ENCODE results near the gene CPED1. TPM values are rescaled to one million over a fixed set of nuclear protein-coding genes. Genes with fewer than 3 reads are reported as not detected.
"Not testable (repeated sequence)": the region's sequence is repeated elsewhere in the genome, so short reads cannot be mapped to it uniquely, and the experiment has no call there.

The CPED1 gene
- total RNA-seq, 2 experiments from 2014 or later: not detected

DNA sequence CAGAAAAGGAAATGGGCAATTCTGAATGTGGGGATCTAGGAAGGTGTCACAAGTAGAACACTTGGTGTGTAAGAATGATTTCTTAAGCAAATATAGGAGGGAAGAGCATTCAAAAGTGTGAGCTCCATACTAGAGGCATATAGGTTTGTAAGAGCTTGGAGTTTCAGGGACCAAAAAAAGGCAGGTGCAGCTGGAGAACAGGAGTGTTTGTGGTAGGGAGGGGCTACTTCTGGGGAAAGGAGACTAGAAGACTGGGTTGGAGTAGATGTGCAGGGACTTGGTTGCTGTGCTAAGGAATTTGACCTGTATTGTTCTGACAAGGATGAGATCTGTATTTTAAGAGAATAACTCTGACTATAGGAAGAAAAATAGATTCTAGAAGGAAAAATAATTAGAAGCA lies 46.4 kb downstream of the CPED1 start:
- Mint-ChIP-seq H3K4me1 (no peaks in the 10 kb centered on the region), H3K9me3 (no peaks in the 10 kb centered on the region), H3K36me3 (ENCODE audit: low read depth) (no peaks in the 10 kb centered on the region), H3K27ac (no peak overlapping the region), H3K27me3 (peaks cover 2% of the 10 kb centered on the region), H3K4me3 (no peak overlapping the region)
- CTCF ChIA-PET: no interaction called here
- no peak for DNase-seq
- POLR2A ChIA-PET: no interaction called here

DNA sequence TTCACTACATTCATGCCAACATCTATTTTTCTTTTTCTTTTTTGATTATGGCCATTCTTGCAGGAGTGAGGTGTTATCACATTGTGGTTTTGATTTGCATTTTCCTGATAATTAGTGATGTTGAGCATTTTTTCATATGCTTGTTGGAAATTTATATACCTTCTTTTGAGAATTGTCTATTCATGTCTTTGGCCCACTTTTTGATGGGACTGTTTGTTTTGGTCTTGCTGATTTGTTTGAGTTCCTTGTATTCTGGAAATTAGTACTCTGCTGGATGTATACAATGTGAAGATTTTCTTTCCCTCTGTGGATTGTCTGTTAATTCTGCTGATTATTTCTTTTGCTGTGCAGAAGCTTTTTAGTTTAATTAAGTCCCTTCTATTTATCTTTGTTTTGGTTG lies 48.3 kb downstream of the CPED1 start:
- H3K27me3 Mint-ChIP-seq; CTCF ChIA-PET; DNase-seq; H3K27ac Mint-ChIP-seq; H3K4me3 Mint-ChIP-seq; POLR2A ChIA-PET; H3K36me3 Mint-ChIP-seq (ENCODE audit: low read depth); H3K9me3 Mint-ChIP-seq; H3K4me1 Mint-ChIP-seq: not testable (repeated sequence)

DNA sequence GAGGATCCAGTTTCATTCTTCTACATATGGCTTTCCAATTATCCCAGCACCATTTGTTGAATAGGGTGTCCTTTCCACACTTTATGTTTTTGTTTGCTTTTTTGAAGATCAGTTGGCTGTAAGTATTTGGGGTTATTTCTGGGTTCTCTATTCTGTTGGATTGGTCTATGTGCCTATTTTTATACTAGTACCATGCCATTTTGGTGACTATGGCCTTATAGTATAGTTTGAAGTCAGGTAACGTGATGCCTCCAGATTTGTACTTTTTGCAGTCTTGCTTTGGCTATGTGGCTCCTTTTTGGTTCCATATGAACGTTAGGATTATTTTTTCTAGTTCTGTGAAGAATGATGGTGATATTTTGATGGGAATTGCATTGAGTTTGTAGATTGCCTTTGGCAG lies 48.8 kb downstream of the CPED1 start:
- CTCF ChIA-PET; H3K27ac Mint-ChIP-seq; H3K27me3 Mint-ChIP-seq; H3K9me3 Mint-ChIP-seq; H3K4me1 Mint-ChIP-seq; H3K4me3 Mint-ChIP-seq; POLR2A ChIA-PET; DNase-seq; H3K36me3 Mint-ChIP-seq (ENCODE audit: low read depth): not testable (repeated sequence)

DNA sequence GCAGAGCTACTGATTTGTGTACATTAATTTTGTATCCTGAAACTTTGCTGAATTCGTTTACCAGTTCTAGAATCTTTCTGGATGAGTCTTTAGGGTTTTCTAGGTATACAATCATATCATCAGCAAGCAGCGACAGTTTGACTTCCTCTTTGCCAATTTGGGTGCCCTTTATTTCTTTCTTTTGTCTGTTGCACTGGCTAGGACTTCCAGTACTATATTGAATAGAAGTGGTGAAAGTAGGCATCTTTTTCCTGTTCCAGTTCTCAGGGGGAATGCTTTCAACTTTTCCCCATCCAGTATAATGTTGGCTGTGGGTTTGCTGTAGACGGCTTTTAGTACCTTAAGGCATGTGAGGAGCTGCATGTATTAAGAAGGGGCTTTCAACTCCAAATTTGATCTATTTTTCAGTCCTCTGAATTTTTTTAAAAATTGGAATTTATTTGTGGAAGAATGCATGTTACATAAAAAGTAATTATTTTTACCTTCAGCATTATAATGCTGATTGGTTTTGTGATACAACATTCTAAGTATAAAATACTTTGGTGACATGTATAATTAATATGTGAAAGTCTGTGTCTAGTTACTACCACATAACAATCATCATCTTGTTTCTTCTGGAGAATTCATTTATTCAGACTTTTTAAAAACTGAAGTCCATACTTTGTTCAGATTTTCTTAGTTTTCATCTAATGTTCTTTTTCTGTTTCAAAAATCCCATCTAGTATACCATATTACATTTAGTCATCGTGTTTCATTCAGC lies 49.6 kb downstream of the CPED1 start:
- Mint-ChIP-seq H3K4me3 (no peak overlapping the region), H3K36me3 (ENCODE audit: low read depth) (no peaks in the 10 kb centered on the region), H3K9me3 (no peaks in the 10 kb centered on the region), H3K27me3 (peaks cover 5% of the 10 kb centered on the region), H3K27ac (no peak overlapping the region), H3K4me1 (peaks cover 1% of the 10 kb centered on the region)
- DNase-seq: no peak
- POLR2A ChIA-PET: no interaction called here
- CTCF ChIA-PET: no interaction called here

DNA sequence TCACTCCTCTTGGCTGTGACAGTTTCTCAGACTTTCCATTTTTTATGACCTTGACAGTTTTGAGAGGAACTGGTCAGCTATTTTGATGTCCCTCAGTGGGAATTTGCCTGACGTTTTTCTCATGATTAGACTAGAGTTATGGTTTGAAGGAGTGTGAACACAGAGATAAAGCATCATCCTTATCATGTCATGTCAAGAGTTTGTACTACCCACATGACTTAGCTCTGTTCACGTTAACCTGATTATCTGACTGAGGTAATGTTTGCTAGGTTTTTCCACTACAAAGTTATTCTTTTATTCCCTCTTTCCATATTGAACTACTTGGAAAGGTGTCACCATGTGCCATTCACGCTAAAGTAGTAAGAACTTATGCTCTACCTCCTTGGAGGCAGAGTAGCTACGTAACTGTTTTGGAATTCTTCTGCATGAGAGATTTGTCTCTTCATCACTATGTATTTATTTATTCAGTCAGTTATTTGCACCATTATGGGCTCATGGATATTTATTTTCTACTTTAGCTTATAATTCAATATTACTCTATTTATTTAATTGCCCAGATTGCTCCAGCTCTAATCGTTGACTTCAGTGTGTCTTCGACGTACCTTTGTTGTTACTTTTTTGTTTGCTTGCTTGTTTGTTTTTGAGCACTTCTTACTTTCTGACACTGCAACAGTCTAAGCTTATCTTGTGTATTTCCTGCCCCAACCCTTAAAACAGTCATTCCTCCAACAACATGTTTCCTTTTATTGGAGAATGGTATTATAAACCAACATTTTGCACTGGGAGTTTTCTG lies 50.4 kb downstream of the CPED1 start:
- Mint-ChIP-seq H3K36me3 (ENCODE audit: low read depth) (no peaks in the 10 kb centered on the region), H3K27me3 (peaks cover 5% of the 10 kb centered on the region), H3K27ac (no peak overlapping the region), H3K4me1 (peaks cover 1% of the 10 kb centered on the region), H3K4me3 (no peak overlapping the region), H3K9me3 (no peaks in the 10 kb centered on the region)
- POLR2A ChIA-PET: no interaction called here
- CTCF ChIA-PET: no interaction called here
- no peak for DNase-seq

DNA sequence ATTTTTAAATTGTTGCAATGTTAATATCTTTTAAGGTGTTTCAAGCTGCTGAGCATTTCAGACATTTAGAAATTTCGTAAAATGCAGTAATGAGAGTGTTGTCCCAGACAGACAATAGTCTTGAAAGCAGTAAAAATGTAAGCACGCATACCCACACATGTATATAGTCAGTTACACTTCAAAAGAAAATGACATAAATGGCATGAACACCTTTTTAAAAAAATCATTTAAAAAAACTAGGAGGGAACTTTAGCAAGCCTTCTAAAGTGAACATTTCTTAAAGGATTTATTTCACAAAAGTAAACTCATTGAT lies 51.0 kb downstream of the CPED1 start:
- peaks cover 5% of the 10 kb centered on the region for H3K27me3 Mint-ChIP-seq
- no peaks in the 10 kb centered on the region for H3K36me3 Mint-ChIP-seq (ENCODE audit: low read depth)
- H3K9me3 Mint-ChIP-seq: no peaks in the 10 kb centered on the region
- no peak for DNase-seq
- no peak overlapping the region for H3K27ac Mint-ChIP-seq
- H3K4me1 Mint-ChIP-seq: peaks cover 1% of the 10 kb centered on the region
- POLR2A ChIA-PET: no interaction called here
- CTCF ChIA-PET: no interaction called here
- H3K4me3 Mint-ChIP-seq: no peak overlapping the region

DNA sequence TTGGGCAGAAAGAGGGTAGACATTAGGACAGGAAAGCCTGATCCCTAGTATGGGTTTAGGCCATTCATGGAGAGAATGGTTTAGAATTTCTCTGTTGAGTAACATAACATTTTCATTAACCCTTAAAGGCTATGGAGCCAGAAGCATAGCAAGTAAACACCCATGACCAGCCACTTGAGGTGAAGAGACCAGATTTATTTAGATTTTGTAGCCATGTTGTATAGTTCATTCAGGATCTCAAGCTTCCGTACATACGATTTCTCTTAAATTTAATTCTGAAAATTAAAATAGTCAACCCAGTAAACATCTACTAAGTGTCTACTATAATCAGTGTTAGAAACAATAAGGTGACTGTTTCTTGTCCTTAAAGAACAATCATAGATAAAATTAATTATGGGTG lies 51.5 kb downstream of the CPED1 start:
- Mint-ChIP-seq H3K27me3 (peaks cover 5% of the 10 kb centered on the region), H3K36me3 (ENCODE audit: low read depth) (no peaks in the 10 kb centered on the region), H3K4me3 (no peak overlapping the region), H3K9me3 (no peaks in the 10 kb centered on the region), H3K27ac (no peak overlapping the region), H3K4me1 (peaks cover 1% of the 10 kb centered on the region)
- no peak for DNase-seq
- CTCF ChIA-PET: no interaction called here
- POLR2A ChIA-PET: no interaction called here

DNA sequence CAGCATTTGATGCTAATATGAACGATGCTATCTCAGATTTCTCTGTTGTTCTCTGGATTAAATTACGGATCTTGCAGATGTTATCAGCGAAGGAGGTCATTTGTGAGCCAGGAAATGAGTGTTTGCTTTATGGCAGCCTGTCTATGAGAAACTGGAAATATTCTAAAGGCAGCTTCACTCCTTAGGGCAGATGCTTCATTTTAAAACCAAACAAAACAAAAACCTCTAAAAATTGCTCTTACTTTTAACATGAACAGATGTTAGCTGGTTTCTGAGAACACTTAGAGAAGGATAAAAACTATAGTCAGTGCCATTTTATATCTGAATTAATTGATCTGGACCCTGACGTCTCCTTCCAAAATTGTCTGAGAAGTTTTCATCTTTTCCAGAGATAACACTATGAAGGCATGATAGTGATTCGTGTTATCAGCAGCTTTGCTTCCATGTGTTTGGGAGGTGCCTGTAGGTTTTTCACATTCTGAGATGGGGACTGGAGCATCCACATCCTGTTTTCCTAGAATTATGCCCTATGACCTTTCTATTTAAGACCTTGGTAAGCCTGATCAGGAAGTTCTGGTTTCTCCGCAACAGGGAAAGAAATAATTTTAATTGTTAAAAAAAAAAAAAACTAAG lies 53.1 kb downstream of the CPED1 start:
- peaks cover 1% of the 10 kb centered on the region for H3K4me1 Mint-ChIP-seq
- H3K27ac Mint-ChIP-seq: no peak overlapping the region
- H3K36me3 Mint-ChIP-seq (ENCODE audit: low read depth): no peaks in the 10 kb centered on the region
- no peaks in the 10 kb centered on the region for H3K9me3 Mint-ChIP-seq
- H3K4me3 Mint-ChIP-seq: no peak overlapping the region
- DNase-seq: no peak
- peaks cover 5% of the 10 kb centered on the region for H3K27me3 Mint-ChIP-seq
- POLR2A ChIA-PET: no interaction called here
- CTCF ChIA-PET: interaction anchor here (0.6 to 0.8 kb wide), 2 partner anchors 54 to 927 kb away, joined by 3 to 4 read pairs; partner anchors contain the start of gene CPED1

DNA sequence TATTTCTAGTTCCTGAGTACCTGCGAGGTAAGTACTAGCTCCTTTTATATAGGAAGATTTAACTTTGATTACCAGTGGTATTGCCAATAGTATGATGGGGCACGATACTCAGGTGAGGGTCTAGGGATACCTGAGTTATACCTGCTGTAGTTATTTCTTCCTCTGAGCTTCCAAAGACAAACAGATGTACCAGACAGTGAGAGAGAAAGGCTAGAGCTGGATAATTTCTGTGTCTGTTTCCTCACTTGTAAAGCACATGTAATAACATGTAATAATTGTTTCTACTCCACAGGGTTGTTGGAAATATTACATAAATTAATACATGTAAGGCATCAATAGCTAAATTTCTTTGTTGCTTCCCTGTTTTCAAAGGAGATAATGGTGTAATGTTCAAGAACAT lies 53.7 kb downstream of the CPED1 start:
- Mint-ChIP-seq H3K4me1 (peaks cover 1% of the 10 kb centered on the region), H3K36me3 (ENCODE audit: low read depth) (no peaks in the 10 kb centered on the region), H3K9me3 (no peaks in the 10 kb centered on the region), H3K4me3 (no peak overlapping the region), H3K27me3 (peaks cover 6% of the 10 kb centered on the region), H3K27ac (no peak overlapping the region)
- ChIA-PET CTCF (interaction anchor here (0.8 kb wide), 1 partner anchor 54 kb away, joined by 4 read pairs; the partner anchor contains the start of gene CPED1), POLR2A (no interaction called here)
- DNase-seq: no peak

DNA sequence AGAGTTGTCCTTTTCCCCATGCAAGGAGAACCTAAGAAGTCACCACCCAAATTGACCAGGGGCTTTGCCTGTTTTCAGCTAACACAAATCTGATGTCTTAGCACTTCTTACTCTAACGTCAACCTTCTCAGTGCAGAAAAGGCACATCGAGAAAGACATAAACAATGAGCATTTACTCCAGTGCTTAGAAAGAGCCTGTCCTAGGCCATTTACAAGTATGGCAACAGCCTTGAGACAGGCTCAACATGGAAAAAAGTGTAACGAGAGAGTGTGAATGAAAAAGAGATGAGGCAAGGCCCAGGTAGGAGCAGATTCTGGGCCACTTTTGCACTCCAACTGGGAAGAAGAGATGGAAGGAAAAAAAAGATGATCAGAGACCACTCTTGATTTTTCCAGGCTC lies 54.4 kb downstream of the CPED1 start:
- POLR2A ChIA-PET: no interaction called here
- Mint-ChIP-seq H3K36me3 (ENCODE audit: low read depth) (no peaks in the 10 kb centered on the region), H3K9me3 (no peaks in the 10 kb centered on the region), H3K27ac (no peak overlapping the region), H3K27me3 (peaks cover 6% of the 10 kb centered on the region), H3K4me1 (peaks cover 1% of the 10 kb centered on the region), H3K4me3 (no peak overlapping the region)
- CTCF ChIA-PET: no interaction called here
- no peak for DNase-seq

DNA sequence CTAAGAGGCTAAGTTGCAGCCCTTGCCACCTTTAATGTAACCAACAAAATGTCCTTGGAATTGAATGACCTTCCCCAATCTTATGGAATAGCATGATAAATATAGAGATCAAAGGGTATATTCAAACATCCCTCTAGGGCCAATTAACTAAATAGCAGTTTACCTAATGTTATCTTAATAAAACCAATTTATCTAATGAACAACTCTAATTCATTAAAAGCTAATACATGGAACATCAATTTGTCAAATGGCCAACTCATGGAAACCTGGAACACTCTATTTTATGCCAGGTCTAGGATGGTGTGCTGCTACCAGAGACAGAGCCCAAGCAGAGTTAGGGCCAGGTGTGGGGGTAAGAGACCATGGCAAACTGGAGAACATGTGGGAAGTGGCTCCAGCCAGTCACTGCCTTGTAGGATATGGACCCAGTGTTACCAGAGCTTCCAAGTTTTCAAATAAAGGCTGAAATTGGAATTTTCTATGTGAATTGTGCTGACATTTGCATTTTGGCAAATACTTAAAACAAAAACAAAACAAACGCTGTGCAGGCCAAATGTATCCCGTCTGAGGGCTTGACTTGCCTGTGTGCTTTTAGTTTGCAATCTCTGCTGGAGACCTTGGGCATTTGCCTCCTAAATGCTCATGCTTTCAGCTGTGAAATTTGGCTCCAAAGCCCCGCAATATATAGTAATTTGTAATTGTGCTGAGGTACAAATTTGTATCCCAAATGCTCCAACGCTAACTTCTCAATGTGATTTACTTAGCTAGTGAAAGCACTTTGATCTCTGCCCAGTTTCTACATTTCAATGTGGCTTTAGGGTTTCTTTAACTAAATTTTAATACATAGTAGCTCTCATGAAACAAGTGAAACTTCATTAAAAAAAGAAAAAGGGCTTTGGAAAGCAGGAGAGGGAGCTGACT lies 55.1 kb downstream of the CPED1 start:
- Mint-ChIP-seq H3K9me3 (no peaks in the 10 kb centered on the region), H3K4me3 (no peak overlapping the region), H3K27me3 (peaks cover 6% of the 10 kb centered on the region), H3K4me1 (peaks cover 1% of the 10 kb centered on the region), H3K36me3 (ENCODE audit: low read depth) (no peaks in the 10 kb centered on the region), H3K27ac (no peak overlapping the region)
- POLR2A ChIA-PET: no interaction called here
- DNase-seq: no peak
- CTCF ChIA-PET: no interaction called here

DNA sequence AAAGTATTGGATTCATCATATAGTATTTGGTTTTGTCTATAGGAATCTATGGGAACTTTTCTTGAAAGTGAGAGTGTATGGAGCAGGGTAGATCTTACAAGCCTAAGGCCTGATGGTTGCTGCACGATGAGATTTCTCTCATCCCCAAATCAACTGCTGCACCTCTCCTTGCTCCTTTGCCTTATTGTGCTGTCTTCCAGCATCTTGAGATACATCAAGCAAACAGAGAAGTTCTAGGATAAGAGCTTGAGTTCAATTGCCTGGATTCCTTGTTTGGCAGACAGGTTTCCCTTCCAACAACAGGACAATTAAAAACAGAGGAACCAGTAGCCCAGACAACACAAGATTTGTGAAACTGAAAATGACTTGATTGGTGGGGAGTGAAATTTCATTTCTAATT lies 56.6 kb downstream of the CPED1 start:
- Mint-ChIP-seq H3K27me3 (peaks cover 4% of the 10 kb centered on the region), H3K36me3 (ENCODE audit: low read depth) (no peaks in the 10 kb centered on the region), H3K4me1 (peaks cover 1% of the 10 kb centered on the region), H3K27ac (no peak overlapping the region), H3K9me3 (no peaks in the 10 kb centered on the region), H3K4me3 (no peak overlapping the region)
- ChIA-PET CTCF (no interaction called here), POLR2A (no interaction called here)
- no peak for DNase-seq

DNA sequence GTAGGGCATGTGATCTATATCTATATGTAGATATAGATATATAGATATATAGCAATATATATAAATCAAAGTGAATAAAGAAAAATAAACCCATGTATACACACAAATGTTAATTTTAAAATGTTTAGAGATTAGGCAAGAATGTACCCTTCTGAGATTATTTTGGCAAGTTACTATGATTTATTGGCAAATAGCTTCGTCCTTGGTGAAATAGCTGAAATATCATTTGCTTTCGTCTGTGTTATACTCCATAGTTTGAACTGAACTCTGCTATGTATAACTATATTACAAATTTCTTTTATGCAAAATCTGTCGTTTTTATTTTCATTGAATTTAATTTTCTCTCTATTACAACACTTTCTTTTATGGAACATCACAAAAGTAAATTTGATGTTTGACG lies 57.5 kb downstream of the CPED1 start:
- Mint-ChIP-seq H3K27ac (no peak overlapping the region), H3K4me1 (peaks cover 1% of the 10 kb centered on the region), H3K9me3 (no peaks in the 10 kb centered on the region), H3K36me3 (ENCODE audit: low read depth) (no peaks in the 10 kb centered on the region), H3K27me3 (peaks cover 1% of the 10 kb centered on the region), H3K4me3 (no peak overlapping the region)
- DNase-seq: no peak
- POLR2A ChIA-PET: no interaction called here
- CTCF ChIA-PET: no interaction called here

Measured in activated CD4-positive, alpha-beta memory T cell treated with anti-CD3 and anti-CD28 coated beads, Interleukin-2, amount 10 ng/mL, durations not matched to agents 7 days and 5 days (primary cell).